LoVo (cell line): ENCODE results near the gene PTTG1IP.

ENCODE experiments used
- DNase-seq: peaks from one replicate; pipeline ENCODE4 v3.0.0-alpha.2; 2016; ENCODE audit warnings: low spot score

PTTG1IP gene

DNA sequence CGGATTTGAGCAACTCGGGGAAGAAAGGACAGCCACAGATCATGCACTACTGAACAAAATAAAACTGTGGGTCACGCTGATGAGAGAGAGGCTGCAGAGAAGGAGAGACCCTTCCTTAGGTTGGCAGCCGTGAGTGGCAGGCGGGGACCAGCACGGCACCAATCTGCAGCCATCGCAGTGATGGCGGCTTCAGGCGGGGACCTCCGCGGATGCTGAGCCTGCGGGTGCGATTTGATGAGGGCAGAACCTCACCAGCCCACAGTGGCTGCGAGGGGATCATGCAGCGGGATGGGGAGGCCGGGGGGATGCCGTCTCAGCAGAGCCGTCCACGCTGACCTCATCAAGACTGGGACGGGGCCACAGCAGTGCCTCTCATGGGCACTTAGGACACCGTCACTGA is 35.4 kb upstream of the PTTG1IP start:
- DNase-seq, result no peak

DNA sequence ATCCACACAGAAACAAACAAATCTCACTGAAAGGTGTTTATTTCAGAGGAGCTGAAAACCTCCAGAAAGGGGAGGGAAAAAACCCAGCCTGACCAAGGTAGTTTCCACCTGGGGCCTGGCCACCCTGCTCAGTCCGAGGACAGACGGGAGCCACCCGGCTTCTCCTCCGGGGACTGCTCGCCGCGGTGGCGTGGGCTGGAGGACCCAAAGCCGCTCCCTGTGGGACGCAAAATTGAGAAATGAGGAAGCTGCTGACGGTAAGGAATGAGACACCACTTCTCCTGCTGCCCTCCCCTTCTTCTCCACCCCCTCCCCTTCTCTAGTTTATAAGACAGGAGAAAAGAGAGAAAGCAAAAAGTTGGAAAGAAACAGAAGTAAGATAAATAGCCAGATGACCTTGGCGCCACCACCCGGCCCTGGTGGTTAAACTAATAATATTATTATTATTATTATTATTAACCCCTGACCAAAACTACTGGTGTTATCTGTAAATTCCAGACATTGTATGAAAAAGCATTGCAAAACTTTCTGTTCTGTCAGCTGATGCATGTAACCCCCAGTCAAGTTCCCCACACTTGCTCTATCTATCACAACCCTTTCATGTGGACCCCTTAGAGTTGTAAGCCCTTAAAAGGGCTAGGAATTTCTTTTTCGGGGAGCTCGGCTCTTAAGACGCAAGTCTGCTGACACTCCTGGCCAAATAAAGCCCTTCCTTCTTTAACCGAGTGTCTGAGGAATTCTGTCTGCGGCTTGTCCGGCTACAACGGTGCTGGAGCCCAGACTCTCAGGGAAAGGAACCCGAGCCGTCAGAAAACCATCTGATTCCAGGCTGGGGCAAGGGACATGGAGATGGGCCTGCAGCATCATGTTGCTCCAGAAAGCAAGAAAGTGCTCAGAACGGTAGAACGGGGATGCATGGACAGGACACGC is 34.7 kb upstream of the PTTG1IP start:
- no peak for DNase-seq

- DNase-seq, result no peak
These were observed 33.9 kb upstream of the PTTG1IP start for GRCh38 chr21:44907225-44907965.

DNA sequence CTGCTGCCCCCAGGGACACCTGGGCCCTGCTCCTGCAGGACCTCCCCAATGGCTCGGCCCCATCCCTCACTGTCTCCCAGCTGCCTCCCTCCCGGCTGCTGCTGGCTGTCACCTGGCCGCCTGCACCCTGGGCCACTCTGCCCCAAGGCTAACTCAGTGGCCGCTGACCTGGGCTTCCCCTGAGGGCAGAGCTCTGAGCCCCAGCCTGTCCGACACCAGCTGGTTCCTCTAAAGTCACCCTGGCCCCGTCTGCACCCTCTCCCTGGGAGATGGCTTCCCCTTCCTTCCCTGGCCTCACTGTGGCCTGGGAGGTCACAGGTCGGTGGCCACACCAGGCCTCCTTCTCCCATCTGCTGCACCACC is 32.2 kb upstream of the PTTG1IP start:
- no peak for DNase-seq

- no peak for DNase-seq
These were observed 31.7 kb upstream of the PTTG1IP start for GRCh38 chr21:44905016-44905727.

DNA sequence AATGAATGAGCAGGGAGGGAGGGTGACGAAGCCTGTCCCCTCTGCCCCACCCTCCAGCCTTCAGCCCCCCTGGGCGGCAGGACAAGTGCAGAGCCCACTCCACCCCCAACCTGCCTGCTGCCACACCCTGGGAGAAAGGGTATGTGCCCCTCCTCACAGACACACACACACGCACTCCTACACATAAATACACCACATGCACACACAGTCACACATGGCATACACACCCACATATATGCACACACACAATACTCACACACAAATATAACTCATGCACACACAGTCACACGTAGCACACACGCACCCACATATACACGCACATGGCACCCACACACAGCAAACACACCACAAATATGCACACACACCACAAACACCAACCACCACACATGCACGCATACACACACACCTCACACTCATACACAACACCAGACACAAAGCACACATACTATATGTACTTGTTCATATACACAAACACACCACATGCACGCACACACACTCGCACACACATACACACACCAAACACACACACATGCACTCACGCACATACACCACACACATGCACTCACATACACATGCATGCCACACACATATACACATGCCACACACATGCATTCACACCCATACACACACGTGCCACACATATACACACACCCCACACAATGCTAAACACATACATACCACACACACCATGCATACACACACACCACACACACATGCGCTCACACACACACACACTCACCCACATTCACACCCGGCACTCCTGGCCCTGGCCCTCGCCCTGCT is 30.8 kb upstream of the PTTG1IP start:
- DNase-seq, result no peak

GRCh38 chr21:44903689-44904088 is 30.2 kb upstream of the PTTG1IP start:
- no peak for DNase-seq

- DNase-seq, result no peak
These were observed 29.7 kb upstream of the PTTG1IP start for GRCh38 chr21:44903050-44903685.

GRCh38 chr21:44902268-44903049 is 29.0 kb upstream of the PTTG1IP start:
- no peak for DNase-seq

DNA sequence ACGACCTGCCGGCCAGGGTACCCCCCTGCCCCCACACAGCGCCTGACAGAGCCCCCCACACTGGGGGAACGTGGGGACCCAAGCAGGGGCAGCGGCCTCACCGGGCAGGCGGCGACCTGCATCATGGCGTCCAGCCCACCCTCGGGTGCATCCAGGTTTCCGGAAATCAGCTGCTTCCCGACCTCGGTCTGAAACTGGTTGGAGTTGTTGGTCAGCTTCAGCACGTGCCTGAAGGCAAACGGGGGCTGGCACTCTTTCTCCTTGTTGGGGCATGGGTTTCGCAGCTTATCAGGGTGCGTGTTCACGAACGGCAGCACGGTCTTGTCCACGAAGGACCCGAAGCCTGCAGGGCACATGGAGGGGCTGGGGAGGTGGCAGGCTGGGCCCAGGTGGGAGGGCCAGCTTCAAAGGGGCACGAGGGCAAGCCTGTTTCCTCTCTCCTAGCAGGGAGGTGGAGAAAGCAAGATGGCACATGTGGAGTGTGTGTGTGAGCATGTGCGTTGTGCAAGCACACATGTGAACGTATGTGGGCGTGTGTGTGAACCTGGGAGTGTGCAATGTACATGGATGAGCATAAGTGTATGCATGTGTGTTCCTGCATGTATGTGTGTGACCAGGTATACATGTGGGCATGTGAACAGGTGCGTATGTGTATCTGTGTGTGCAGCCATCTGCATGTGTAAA is 28.0 kb upstream of the PTTG1IP start:
- no peak for DNase-seq

GRCh38 chr21:44900559-44901251 is 27.2 kb upstream of the PTTG1IP start:
- DNase-seq, result no peak

- DNase-seq, result no peak
These were observed 26.5 kb upstream of the PTTG1IP start for GRCh38 chr21:44899768-44900558.

DNA sequence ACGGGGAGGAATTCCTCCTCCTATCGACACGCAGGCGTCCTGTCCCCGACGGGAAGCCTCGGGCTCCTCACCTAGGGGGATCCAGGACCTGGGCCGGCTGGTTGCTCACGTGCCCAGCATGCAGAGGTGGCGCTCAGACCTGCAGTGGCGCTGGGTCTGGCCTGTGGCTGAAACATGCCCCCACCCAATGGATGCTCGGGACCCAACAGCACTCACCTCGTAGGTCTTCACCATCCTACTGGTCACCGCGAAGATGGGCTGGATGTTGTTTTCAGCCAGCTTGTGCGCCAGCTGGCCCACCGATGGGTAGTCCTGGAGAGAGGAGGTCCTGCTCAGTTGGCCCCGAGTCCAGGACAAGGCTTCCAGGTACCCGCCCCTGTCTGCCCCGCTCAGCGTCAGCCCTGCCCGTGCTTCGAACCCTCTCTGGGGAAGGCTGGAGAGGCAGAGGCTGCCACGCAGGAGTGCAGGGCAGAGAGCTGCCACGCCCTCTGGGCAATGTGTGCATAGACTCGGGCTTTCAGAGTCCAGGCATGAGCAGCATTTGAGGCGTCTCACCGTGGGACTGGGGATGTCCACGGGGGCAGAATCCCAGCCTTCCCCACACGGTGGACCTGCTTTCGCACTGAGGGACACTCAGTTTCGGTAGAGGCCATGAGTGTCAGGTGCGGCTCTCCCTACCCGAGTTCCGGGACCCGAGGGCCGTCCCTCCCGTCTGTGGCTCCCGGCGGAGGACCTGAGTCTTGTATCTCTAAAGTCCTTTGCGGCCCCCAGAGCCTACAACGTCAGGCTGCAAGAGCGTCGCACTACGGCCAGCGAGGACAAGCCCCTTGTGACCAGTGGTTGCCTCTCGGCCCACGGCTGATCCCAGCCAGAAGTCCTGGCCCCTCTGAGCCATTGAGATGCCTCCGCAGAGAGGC is 25.6 kb upstream of the PTTG1IP start:
- DNase-seq, result no peak

DNA sequence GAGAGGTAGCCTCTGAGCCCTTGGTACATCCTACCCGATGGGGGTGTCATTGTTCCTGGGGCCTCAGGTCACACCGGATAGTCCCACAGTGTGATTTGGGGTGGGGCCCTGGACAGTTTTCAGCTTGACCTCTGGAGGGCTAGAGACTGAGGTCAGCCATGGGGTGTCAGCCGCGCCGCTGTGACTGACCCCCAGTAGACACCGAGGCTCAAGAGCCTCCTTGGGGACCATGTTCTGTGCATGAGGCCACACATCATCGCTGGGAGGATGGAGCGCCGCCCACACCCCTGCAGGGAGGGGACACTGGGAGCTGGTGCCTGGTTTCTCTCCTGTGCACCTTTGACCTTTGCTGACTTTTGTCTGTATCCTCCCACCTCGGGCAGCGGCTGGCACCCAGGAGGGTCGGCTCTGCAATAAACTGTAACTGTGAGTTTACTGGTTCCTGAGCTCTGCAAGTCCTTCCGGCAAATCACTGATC is 24.6 kb upstream of the PTTG1IP start:
- no peak for DNase-seq

- no peak for DNase-seq
These were observed 24.0 kb upstream of the PTTG1IP start for GRCh38 chr21:44897326-44898010.

GRCh38 chr21:44896561-44897286 is 23.2 kb upstream of the PTTG1IP start:
- no peak for DNase-seq
